DND-41 (cell line): Measurements from ENCODE around the gene TMEM178B.

Experiments
- CTCF ChIP-seq: IDR thresholded peaks from 2 replicates; pipeline ENCODE4 v1.5.1; 2012; ENCODE audit warnings: borderline replicate concordance, low read length, moderate library complexity, mild to moderate bottlenecking; ENCODE audit not compliant: poor library complexity, severe bottlenecking; ENCODE audit errors: extremely low read depth
- EZH2 ChIP-seq: IDR thresholded peaks from 3 replicates; pipeline ENCODE4 v1.6.1; 2012; ENCODE audit warnings: borderline replicate concordance, low read depth, mild to moderate bottlenecking, moderate library complexity, low read length, inconsistent platforms; ENCODE audit not compliant: severe bottlenecking

DNA sequence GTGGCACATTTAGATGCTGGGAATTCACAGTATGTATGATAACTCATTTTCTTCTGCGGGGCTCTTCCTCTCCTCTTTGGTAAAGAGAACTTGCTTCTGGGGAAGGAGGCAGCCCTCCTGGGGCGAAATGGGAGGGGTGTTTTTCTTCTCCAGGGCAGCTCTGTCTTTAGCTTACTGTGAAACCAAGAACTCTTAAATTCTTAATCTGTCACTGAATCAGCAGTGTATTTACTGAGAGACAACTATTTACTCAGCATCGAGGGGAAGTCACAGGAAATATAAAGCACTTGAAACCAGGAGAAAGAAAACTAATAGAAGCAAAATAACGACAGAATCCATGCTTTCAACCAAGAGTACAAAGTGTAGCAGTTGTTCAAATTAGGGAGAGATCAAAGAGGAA lies 319.2 kb downstream of the TMEM178B start:
- no peak for TF ChIP-seq CTCF
- TF ChIP-seq EZH2: no peak
